Choroid plexus epithelial cell (primary cell): ENCODE measurements around the gene PARD6G.

Source experiments
- DNase-seq: peaks from one replicate; pipeline ENCODE4 v3.0.0-alpha.2; 2010; ENCODE audit warnings: low read depth
- H3K4me3 ChIP-seq: 2 replicates; pipeline ENCODE4 v1.5.1; 2011; ENCODE audit warnings: low read depth, mild to moderate bottlenecking, control low read depth, low read length, moderate library complexity
- CTCF ChIP-seq: conservative IDR thresholded peaks from 2 replicates; pipeline ENCODE4 v1.5.1; 2011; ENCODE audit warnings: low read depth, mild to moderate bottlenecking, control low read depth, inconsistent platforms, low read length, moderate library complexity

Gene PARD6G

GRCh38 chr18:80210312-80211083 lies 36.8 kb downstream of the PARD6G start:
- peak; percentile 24 for DNase-seq
- H3K4me3 ChIP-seq = no peak overlapping the region
- no peak for TF ChIP-seq CTCF

GRCh38 chr18:80208620-80209019 lies 38.7 kb downstream of the PARD6G start:
- DNase-seq = no peak
- TF ChIP-seq CTCF = no peak
- H3K4me3 ChIP-seq = no peak overlapping the region

- no peak for TF ChIP-seq CTCF
- no peak overlapping the region for H3K4me3 ChIP-seq
- no peak for DNase-seq
Measured at GRCh38 chr18:80205294-80205693, 42.0 kb downstream of the PARD6G start.

GRCh38 chr18:80204142-80204541 lies 43.2 kb downstream of the PARD6G start:
- no peak for TF ChIP-seq CTCF
- DNase-seq = no peak
- H3K4me3 ChIP-seq = no peak overlapping the region

GRCh38 chr18:80203249-80203648 lies 44.1 kb downstream of the PARD6G start:
- no peak for TF ChIP-seq CTCF
- H3K4me3 ChIP-seq = no peak overlapping the region
- DNase-seq = no peak

GRCh38 chr18:80202264-80202998 lies 44.9 kb downstream of the PARD6G start:
- TF ChIP-seq CTCF = no peak
- no peak overlapping the region for H3K4me3 ChIP-seq
- no peak for DNase-seq
